Activated CD8-positive, alpha-beta T cell treated with anti-CD3 and anti-CD28 coated beads, Interleukin-2, amount 10 ng/mL, durations not matched to agents 7 days and 5 days (primary cell): ENCODE results near the gene GOLGA6L24. TPM values are rescaled to one million over a fixed set of nuclear protein-coding genes. Genes with fewer than 3 reads are reported as not detected.
A peak's percentile ranks its signal among the peaks of the same experiment; 100 is the strongest.
"Not testable (repeated sequence)": the region's sequence is repeated elsewhere in the genome, so short reads cannot be mapped to it uniquely, and the experiment has no call there.

Source experiments
- ATAC-seq: fragments of 150-1000 bp; cut with Tn5 transposase; one replicate; pipeline ENCODE4 v1.10.0; 2021; ENCODE audit warnings: moderate library complexity
- CTCF ChIA-PET: fragments of 350-600 bp; sonication (Branson Sonifier 250); formaldehyde crosslinking; loops from one replicate; lab custom pipeline; 2021; ENCODE audit warnings: antibody characterized with exemption; lab: Charles Lee
- POLR2A ChIA-PET: fragments of 350-600 bp; sonication (Branson Sonifier 250); formaldehyde crosslinking; loops from one replicate; lab custom pipeline; 2021; ENCODE audit warnings: antibody characterized with exemption; lab: Charles Lee
- DNase-seq: peaks from one replicate; pipeline ENCODE4 v3.0.0-alpha.2; 2020
- H3K27ac Mint-ChIP-seq: one replicate; pipeline ENCODE4 v1.8.0; 2021; ENCODE audit warnings: mild to moderate bottlenecking, mixed read lengths
- H3K27me3 Mint-ChIP-seq: one replicate; pipeline ENCODE4 v1.8.0; 2021; ENCODE audit warnings: low read depth, mixed read lengths
- H3K36me3 Mint-ChIP-seq: one replicate; pipeline ENCODE4 v1.8.0; 2021; ENCODE audit warnings: low read depth, mixed read lengths
- H3K4me1 Mint-ChIP-seq: one replicate; pipeline ENCODE4 v1.8.0; 2021; ENCODE audit warnings: low read depth, mixed read lengths
- H3K4me3 Mint-ChIP-seq: one replicate; pipeline ENCODE4 v1.8.0; 2021; ENCODE audit warnings: mild to moderate bottlenecking, mixed read lengths
- H3K9me3 Mint-ChIP-seq: one replicate; pipeline ENCODE4 v1.8.0; 2022; ENCODE audit warnings: mixed read lengths; ENCODE audit not compliant: insufficient read depth
- total RNA-seq, 2 experiments: library from RNA; stranded (reverse); gene quantifications; one replicate each; pipeline ENCODE4 v1.2.3, GENCODE V29; 2021

Gene GOLGA6L24
- total RNA-seq: not detected

- H3K4me3 Mint-ChIP-seq, H3K4me1 Mint-ChIP-seq, H3K36me3 Mint-ChIP-seq, DNase-seq, H3K27me3 Mint-ChIP-seq, CTCF ChIA-PET, H3K9me3 Mint-ChIP-seq, POLR2A ChIA-PET, H3K27ac Mint-ChIP-seq, ATAC-seq: not testable (repeated sequence)
These were observed at the start of gene GOLGA6L24 for GRCh38 chr15:28357984-28358383. Gene GOLGA6L24 (minus strand): TSS chr15:28358084. CDS start chr15:28358023, 61 bp downstream.

GRCh38 chr15:28402774-28403435 lies 45.0 kb upstream of the GOLGA6L24 start:
- ATAC-seq, H3K27ac Mint-ChIP-seq, H3K36me3 Mint-ChIP-seq, H3K4me3 Mint-ChIP-seq, CTCF ChIA-PET, H3K4me1 Mint-ChIP-seq, DNase-seq, H3K27me3 Mint-ChIP-seq, H3K9me3 Mint-ChIP-seq, POLR2A ChIA-PET: not testable (repeated sequence)

- H3K27ac Mint-ChIP-seq, H3K4me1 Mint-ChIP-seq, ATAC-seq, H3K27me3 Mint-ChIP-seq, H3K9me3 Mint-ChIP-seq, CTCF ChIA-PET, POLR2A ChIA-PET, H3K36me3 Mint-ChIP-seq, DNase-seq, H3K4me3 Mint-ChIP-seq: not testable (repeated sequence)
These were observed 38.1 kb upstream of the GOLGA6L24 start for GRCh38 chr15:28396022-28396421.

- H3K4me3 Mint-ChIP-seq, CTCF ChIA-PET: not testable (repeated sequence)
- peak; percentile 61 for DNase-seq
These were observed 22.2 kb upstream of the GOLGA6L24 start for GRCh38 chr15:28380053-28380452.

GRCh38 chr15:28378364-28378763 lies 20.5 kb upstream of the GOLGA6L24 start, which contains the start of gene GOLGA8F:
Gene GOLGA8F (plus strand): TSS chr15:28378664. CDS start chr15:28378762, 98 bp downstream.
- H3K4me3 Mint-ChIP-seq, CTCF ChIA-PET, ATAC-seq, H3K27me3 Mint-ChIP-seq, H3K9me3 Mint-ChIP-seq, POLR2A ChIA-PET, H3K4me1 Mint-ChIP-seq, H3K27ac Mint-ChIP-seq, H3K36me3 Mint-ChIP-seq, DNase-seq: not testable (repeated sequence)

More at GRCh38 chr15:28380053-28380452, 22.2 kb upstream of the GOLGA6L24 start:
- ATAC-seq, H3K9me3 Mint-ChIP-seq, H3K27ac Mint-ChIP-seq, POLR2A ChIA-PET, H3K36me3 Mint-ChIP-seq, H3K27me3 Mint-ChIP-seq, H3K4me1 Mint-ChIP-seq: not testable (repeated sequence)

- H3K4me1 Mint-ChIP-seq, DNase-seq: not testable (repeated sequence)
These were observed 7.6 kb upstream of the GOLGA6L24 start for GRCh38 chr15:28365502-28365901.

GRCh38 chr15:28322129-28322588 lies 35.7 kb downstream of the GOLGA6L24 start, which contains the start of gene HERC2:
Gene HERC2 (minus strand): TSS chr15:28322179. CDS start chr15:28321433, 746 bp downstream.
- CTCF ChIA-PET, H3K27me3 Mint-ChIP-seq, H3K4me1 Mint-ChIP-seq, ATAC-seq, H3K36me3 Mint-ChIP-seq, H3K9me3 Mint-ChIP-seq, DNase-seq, POLR2A ChIA-PET: not testable (repeated sequence)
- H3K4me3 Mint-ChIP-seq: peak within 1 kb of the TSS; percentile 99
- peak within 1 kb of the TSS; percentile 94 for H3K27ac Mint-ChIP-seq

More at GRCh38 chr15:28365502-28365901, 7.6 kb upstream of the GOLGA6L24 start:
- H3K4me3 Mint-ChIP-seq, POLR2A ChIA-PET, ATAC-seq, H3K27ac Mint-ChIP-seq, H3K36me3 Mint-ChIP-seq, CTCF ChIA-PET, H3K9me3 Mint-ChIP-seq, H3K27me3 Mint-ChIP-seq: not testable (repeated sequence)

- H3K36me3 Mint-ChIP-seq, CTCF ChIA-PET, H3K9me3 Mint-ChIP-seq, H3K27me3 Mint-ChIP-seq, H3K4me1 Mint-ChIP-seq, ATAC-seq, POLR2A ChIA-PET: not testable (repeated sequence)
- DNase-seq: peak; percentile 24
- H3K4me3 Mint-ChIP-seq: peak overlapping the region; percentile 99
- H3K27ac Mint-ChIP-seq: peak overlapping the region; percentile 94
These were observed 36.4 kb downstream of the GOLGA6L24 start for GRCh38 chr15:28321358-28322078.

- POLR2A ChIA-PET, ATAC-seq, H3K4me3 Mint-ChIP-seq, H3K9me3 Mint-ChIP-seq, CTCF ChIA-PET, H3K27me3 Mint-ChIP-seq, H3K27ac Mint-ChIP-seq, H3K4me1 Mint-ChIP-seq, DNase-seq, H3K36me3 Mint-ChIP-seq: not testable (repeated sequence)
These were observed 38.2 kb downstream of the GOLGA6L24 start for GRCh38 chr15:28319725-28320124.

- H3K36me3 Mint-ChIP-seq: peaks cover 12% of the 10 kb centered on the region
- DNase-seq, H3K27ac Mint-ChIP-seq, POLR2A ChIA-PET, H3K4me3 Mint-ChIP-seq, H3K4me1 Mint-ChIP-seq, H3K27me3 Mint-ChIP-seq, CTCF ChIA-PET, ATAC-seq, H3K9me3 Mint-ChIP-seq: not testable (repeated sequence)
These were observed 39.1 kb downstream of the GOLGA6L24 start for GRCh38 chr15:28318828-28319227.

GRCh38 chr15:28318122-28318521 lies 39.8 kb downstream of the GOLGA6L24 start:
- CTCF ChIA-PET, POLR2A ChIA-PET, ATAC-seq, H3K27me3 Mint-ChIP-seq, H3K27ac Mint-ChIP-seq, H3K4me3 Mint-ChIP-seq, DNase-seq, H3K9me3 Mint-ChIP-seq, H3K4me1 Mint-ChIP-seq: not testable (repeated sequence)
- H3K36me3 Mint-ChIP-seq: peaks cover 12% of the 10 kb centered on the region

- H3K27ac Mint-ChIP-seq, CTCF ChIA-PET, H3K4me1 Mint-ChIP-seq, H3K4me3 Mint-ChIP-seq, H3K27me3 Mint-ChIP-seq, DNase-seq, ATAC-seq, H3K9me3 Mint-ChIP-seq, POLR2A ChIA-PET: not testable (repeated sequence)
- peaks cover 12% of the 10 kb centered on the region for H3K36me3 Mint-ChIP-seq
These were observed 40.9 kb downstream of the GOLGA6L24 start for GRCh38 chr15:28316958-28317357.
